ENCODE results near the gene TMEM38B. TPM values are rescaled to one million over a fixed set of nuclear protein-coding genes. Genes with fewer than 3 reads are reported as not detected.
A peak's percentile ranks its signal among the peaks of the same experiment; 100 is the strongest.
"Not testable (repeated sequence)": the region's sequence is repeated elsewhere in the genome, so short reads cannot be mapped to it uniquely, and the experiment has no call there.

Gene TMEM38B
- polyA plus RNA-seq, 4 donors, result 2.9 to 44.6 (median 10.2) TPM

DNA sequence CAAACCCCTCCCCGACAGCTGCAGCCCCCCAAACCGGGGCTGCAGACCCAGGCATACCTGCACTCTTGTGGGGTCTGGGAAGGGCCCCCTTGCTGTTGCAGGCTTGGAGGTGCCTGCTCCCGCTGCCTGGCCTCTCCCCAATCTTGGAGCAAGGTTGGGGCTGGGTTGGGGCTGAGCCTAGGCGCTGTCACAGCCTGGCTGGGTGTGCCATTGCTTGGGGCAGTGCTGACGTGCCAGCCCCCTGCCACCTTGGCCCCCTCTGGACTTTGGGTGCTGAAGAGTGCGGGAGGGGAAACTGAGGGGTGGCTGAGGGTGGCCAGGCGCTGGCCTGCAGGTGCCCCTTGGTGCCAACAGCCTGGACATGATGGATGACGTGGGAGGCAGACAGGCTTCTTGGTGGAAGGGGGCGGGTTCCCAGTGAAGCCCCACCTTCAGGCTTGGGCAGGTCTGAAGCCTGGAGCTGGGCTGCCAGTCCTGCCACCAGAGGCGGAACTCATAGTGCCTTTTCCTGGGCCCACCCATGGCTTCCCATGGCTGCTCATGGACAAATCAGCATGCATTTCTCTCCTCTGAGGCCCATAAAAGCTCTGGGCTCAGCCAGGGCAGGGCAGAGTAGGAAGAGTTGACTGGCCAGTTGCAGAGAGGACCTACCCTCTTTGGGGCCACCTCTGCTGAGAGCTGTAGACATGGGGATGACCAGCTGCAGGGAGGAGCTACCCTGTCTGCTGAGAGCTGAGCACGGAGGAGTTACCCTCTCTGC lies 19.1 kb downstream of the TMEM38B start:
- no peaks in the 10 kb centered on the region for H3K27me3 ChIP-seq (ENCODE audit: control insufficient read depth in 3 of 3, insufficient read depth in 3 of 3, low read length in 3 of 3)
- peaks cover 1 to 27% (median 3%) of the 10 kb centered on the region in 3 donors for H3K36me3 ChIP-seq (ENCODE audit: control insufficient read depth in 3 of 3, insufficient read depth in 2 of 3, low read depth in 1 of 3, low read length in 3 of 3)
- 97 to 98% (median 97%) methylated on average over 11 of the region's 11 CpGs for WGBS, 3 donors
- no peaks in the 10 kb centered on the region for H3K4me1 ChIP-seq (ENCODE audit: control insufficient read depth in 3 of 3, insufficient read depth in 2 of 3, low read depth in 1 of 3, low read length in 2 of 3)
- H3K4me3 ChIP-seq (ENCODE audit: low read depth in 1 of 3, low read length in 3 of 3), result no peak overlapping the region
- FAIRE-seq, result no peak
- H3K9me3 ChIP-seq (ENCODE audit: control insufficient read depth in 2 of 2, insufficient read depth in 1 of 2, low read depth in 1 of 2, low read length in 1 of 2), result peaks cover 0 to 13% of the 10 kb centered on the region in 2 donors
- DNase-seq, result no peak
- H3K27ac ChIP-seq (ENCODE audit: low read depth in 1 of 3, low read length in 2 of 3), result no peak overlapping the region

DNA sequence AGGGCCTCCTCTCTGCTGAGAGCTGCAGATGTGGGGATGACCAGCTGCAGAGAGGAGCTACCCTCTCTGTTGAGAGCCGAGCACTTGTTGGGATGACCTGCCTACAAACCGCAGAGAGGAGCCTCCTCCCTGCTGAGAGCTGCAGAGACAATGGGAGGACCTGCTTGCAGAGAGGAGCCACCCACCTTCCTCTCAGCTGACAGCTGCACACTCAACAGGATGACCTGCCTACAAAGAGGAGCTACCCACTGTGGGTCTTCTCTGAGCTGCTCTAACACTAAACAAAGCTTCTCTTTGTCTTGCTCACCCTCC lies 19.6 kb downstream of the TMEM38B start:
- WGBS, 3 donors, result 90 to 94% (median 92%) methylated on average over 2 of the region's 2 CpGs
- no peaks in the 10 kb centered on the region for H3K4me1 ChIP-seq (ENCODE audit: control insufficient read depth in 3 of 3, insufficient read depth in 2 of 3, low read depth in 1 of 3, low read length in 2 of 3)
- no peak for FAIRE-seq

DNA sequence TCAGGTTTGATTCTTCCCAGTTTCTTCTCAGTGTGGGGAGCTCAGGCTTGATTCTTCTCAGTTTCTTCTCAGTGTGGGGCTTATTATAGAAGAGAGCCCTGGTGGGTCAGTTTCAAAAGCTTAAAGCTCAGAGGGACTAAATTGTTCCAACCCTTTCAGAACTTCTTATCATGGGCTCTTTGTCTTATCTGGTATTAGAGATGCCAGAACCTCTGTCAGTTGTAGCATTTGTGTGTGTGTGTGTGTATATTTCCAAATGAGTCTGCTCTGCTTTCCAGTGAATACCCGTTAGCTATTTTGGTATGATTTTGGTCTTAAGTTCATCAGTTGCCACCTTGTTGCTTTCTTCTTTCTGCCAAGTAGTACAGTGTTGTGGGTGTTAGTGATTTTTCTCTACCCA lies 21.8 kb downstream of the TMEM38B start:
- Histone ChIP-seq H3K4me3 (ENCODE audit: low read depth in 1 of 3, low read length in 3 of 3) (no peak overlapping the region), H3K27ac (ENCODE audit: low read depth in 1 of 3, low read length in 2 of 3) (no peak overlapping the region), H3K4me1 (ENCODE audit: control insufficient read depth in 3 of 3, insufficient read depth in 2 of 3, low read depth in 1 of 3, low read length in 2 of 3) (no peaks in the 10 kb centered on the region), H3K9me3 (ENCODE audit: control insufficient read depth in 2 of 2, insufficient read depth in 1 of 2, low read depth in 1 of 2, low read length in 1 of 2) (peaks cover 0 to 13% of the 10 kb centered on the region in 2 donors), H3K27me3 (ENCODE audit: control insufficient read depth in 3 of 3, insufficient read depth in 3 of 3, low read length in 3 of 3) (no peaks in the 10 kb centered on the region), H3K36me3 (ENCODE audit: control insufficient read depth in 3 of 3, insufficient read depth in 2 of 3, low read depth in 1 of 3, low read length in 3 of 3) (peaks cover 0 to 24% (median 0%) of the 10 kb centered on the region in 3 donors)
- FAIRE-seq (no peak), DNase-seq (no peak)
- 76 to 86% (median 78%) methylated on average over 1 of the region's 1 CpG for WGBS, 3 donors

More for the DNA sequence above, 19.6 kb downstream of the TMEM38B start:
- H3K27ac ChIP-seq (ENCODE audit: low read depth in 1 of 3, low read length in 2 of 3), result no peak overlapping the region
- no peak for DNase-seq
- H3K36me3 ChIP-seq (ENCODE audit: control insufficient read depth in 3 of 3, insufficient read depth in 2 of 3, low read depth in 1 of 3, low read length in 3 of 3), result peaks cover 1 to 27% (median 3%) of the 10 kb centered on the region in 3 donors
- peaks cover 0 to 13% of the 10 kb centered on the region in 2 donors for H3K9me3 ChIP-seq (ENCODE audit: control insufficient read depth in 2 of 2, insufficient read depth in 1 of 2, low read depth in 1 of 2, low read length in 1 of 2)
- no peak overlapping the region for H3K4me3 ChIP-seq (ENCODE audit: low read depth in 1 of 3, low read length in 3 of 3)
- H3K27me3 ChIP-seq (ENCODE audit: control insufficient read depth in 3 of 3, insufficient read depth in 3 of 3, low read length in 3 of 3), result no peaks in the 10 kb centered on the region

DNA sequence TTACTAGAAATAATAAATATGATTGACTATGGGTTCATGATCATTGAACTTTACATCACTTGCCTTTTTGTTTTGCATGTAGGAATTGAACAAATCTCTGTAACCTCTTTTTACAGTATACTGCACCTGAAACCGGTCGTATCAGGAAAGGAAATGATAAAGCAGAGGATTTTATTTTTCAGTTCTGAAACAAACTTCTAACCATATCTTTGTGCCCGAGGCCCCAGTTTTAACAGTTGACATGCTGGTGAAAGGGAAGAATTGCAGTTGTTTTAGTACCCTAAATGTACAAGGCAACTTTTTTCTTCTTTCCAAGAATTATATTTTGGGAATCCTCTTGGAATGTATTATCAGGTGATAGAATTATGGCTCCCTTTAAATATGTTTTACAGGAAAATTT lies 27.8 kb downstream of the TMEM38B start:
- Histone ChIP-seq H3K27ac (ENCODE audit: low read depth in 1 of 3, low read length in 2 of 3) (no peak overlapping the region), H3K36me3 (ENCODE audit: control insufficient read depth in 3 of 3, insufficient read depth in 2 of 3, low read depth in 1 of 3, low read length in 3 of 3) (peaks cover 0 to 9% (median 0%) of the 10 kb centered on the region in 3 donors), H3K4me1 (ENCODE audit: control insufficient read depth in 3 of 3, insufficient read depth in 2 of 3, low read depth in 1 of 3, low read length in 2 of 3) (no peaks in the 10 kb centered on the region), H3K9me3 (ENCODE audit: control insufficient read depth in 2 of 2, insufficient read depth in 1 of 2, low read depth in 1 of 2, low read length in 1 of 2) (no peaks in the 10 kb centered on the region), H3K4me3 (ENCODE audit: low read depth in 1 of 3, low read length in 3 of 3) (no peak overlapping the region), H3K27me3 (ENCODE audit: control insufficient read depth in 3 of 3, insufficient read depth in 3 of 3, low read length in 3 of 3) (no peaks in the 10 kb centered on the region)
- DNase-seq (no peak), FAIRE-seq (no peak)
- WGBS, 3 donors, result 83 to 92% (median 84%) methylated on average over 3 of the region's 3 CpGs

DNA sequence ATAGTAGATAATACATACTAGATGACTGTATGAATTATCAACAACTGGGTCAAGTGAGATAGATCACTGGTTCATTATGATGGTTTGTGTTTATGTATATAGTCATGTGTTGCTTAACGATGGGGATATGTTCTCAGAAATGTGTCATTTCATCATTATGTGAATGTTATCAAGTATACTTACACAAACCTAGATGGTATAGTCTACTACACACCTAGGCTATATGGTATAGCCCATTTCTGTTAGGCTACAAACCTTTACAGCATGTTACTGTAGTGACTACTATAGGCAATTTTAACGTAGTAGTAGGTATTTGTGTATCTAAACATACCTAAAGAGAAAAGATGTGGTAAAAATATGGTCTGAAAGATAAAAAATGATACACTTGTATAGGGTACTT lies 31.0 kb downstream of the TMEM38B start:
- no peak for FAIRE-seq
- WGBS, 3 donors, result 89 to 96% (median 90%) methylated on average over 2 of the region's 2 CpGs

DNA sequence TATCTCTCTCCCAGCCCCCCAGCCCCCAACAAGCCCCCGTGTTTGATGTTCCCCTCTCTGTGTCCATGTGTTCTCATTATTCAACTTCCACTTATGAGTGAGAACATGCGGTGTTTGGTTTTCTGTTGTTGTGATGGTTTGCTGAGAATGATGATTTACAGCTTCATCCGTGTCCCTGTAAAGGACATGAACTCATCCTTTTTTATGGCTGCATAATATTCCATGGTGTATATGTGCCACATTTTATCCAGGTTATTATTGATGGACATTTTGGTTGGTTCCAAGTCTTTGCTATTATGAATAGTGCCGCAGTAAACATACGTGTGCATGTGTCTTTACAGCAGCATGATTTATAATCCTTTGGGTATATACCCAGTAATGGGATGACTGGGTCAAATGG lies 33.9 kb downstream of the TMEM38B start:
- 97 to 98% (median 97%) methylated on average over 5 of the region's 5 CpGs for WGBS, 3 donors
- DNase-seq; H3K36me3 ChIP-seq (ENCODE audit: control insufficient read depth in 3 of 3, insufficient read depth in 2 of 3, low read depth in 1 of 3, low read length in 3 of 3); FAIRE-seq; H3K4me3 ChIP-seq (ENCODE audit: low read depth in 1 of 3, low read length in 3 of 3); H3K27ac ChIP-seq (ENCODE audit: low read depth in 1 of 3, low read length in 2 of 3); H3K9me3 ChIP-seq (ENCODE audit: control insufficient read depth in 2 of 2, insufficient read depth in 1 of 2, low read depth in 1 of 2, low read length in 1 of 2); H3K4me1 ChIP-seq (ENCODE audit: control insufficient read depth in 3 of 3, insufficient read depth in 2 of 3, low read depth in 1 of 3, low read length in 2 of 3); H3K27me3 ChIP-seq (ENCODE audit: control insufficient read depth in 3 of 3, insufficient read depth in 3 of 3, low read length in 3 of 3): not testable (repeated sequence)

More for the DNA sequence above, 31.0 kb downstream of the TMEM38B start:
- DNase-seq, result no peak
- Histone ChIP-seq H3K27me3 (ENCODE audit: control insufficient read depth in 3 of 3, insufficient read depth in 3 of 3, low read length in 3 of 3) (no peaks in the 10 kb centered on the region), H3K4me3 (ENCODE audit: low read depth in 1 of 3, low read length in 3 of 3) (no peak overlapping the region), H3K27ac (ENCODE audit: low read depth in 1 of 3, low read length in 2 of 3) (no peak overlapping the region), H3K4me1 (ENCODE audit: control insufficient read depth in 3 of 3, insufficient read depth in 2 of 3, low read depth in 1 of 3, low read length in 2 of 3) (no peaks in the 10 kb centered on the region), H3K9me3 (ENCODE audit: control insufficient read depth in 2 of 2, insufficient read depth in 1 of 2, low read depth in 1 of 2, low read length in 1 of 2) (peaks cover 0 to 4% of the 10 kb centered on the region in 2 donors), H3K36me3 (ENCODE audit: control insufficient read depth in 3 of 3, insufficient read depth in 2 of 3, low read depth in 1 of 3, low read length in 3 of 3) (peaks cover 0 to 9% (median 0%) of the 10 kb centered on the region in 3 donors)

DNA sequence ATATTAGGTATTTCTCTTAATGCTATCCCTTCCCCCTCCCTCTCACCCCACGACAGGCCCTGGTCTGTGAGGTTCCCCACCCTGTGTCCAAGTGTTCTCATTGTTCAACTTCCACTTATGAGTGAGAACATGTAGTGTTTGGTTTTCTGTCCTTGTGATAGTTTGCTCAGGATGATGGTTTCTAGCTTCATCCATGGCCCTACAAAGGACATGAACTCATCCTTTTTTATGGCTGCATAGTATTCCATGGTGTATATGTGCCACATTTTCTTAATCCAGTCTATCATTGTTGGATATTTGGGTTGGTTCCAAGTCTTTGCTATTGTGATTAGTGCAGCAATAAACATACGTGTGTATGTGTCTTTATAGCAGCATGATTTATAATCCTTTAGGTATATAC lies 37.1 kb downstream of the TMEM38B start:
- 88 to 91% (median 88%) methylated on average over 2 of the region's 2 CpGs for WGBS, 3 donors
- H3K9me3 ChIP-seq (ENCODE audit: control insufficient read depth in 2 of 2, insufficient read depth in 1 of 2, low read depth in 1 of 2, low read length in 1 of 2), result peaks cover 0 to 14% of the 10 kb centered on the region in 2 donors
- not testable (repeated sequence) for FAIRE-seq; H3K4me3 ChIP-seq (ENCODE audit: low read depth in 1 of 3, low read length in 3 of 3); DNase-seq; H3K36me3 ChIP-seq (ENCODE audit: control insufficient read depth in 3 of 3, insufficient read depth in 2 of 3, low read depth in 1 of 3, low read length in 3 of 3); H3K27me3 ChIP-seq (ENCODE audit: control insufficient read depth in 3 of 3, insufficient read depth in 3 of 3, low read length in 3 of 3); H3K4me1 ChIP-seq (ENCODE audit: control insufficient read depth in 3 of 3, insufficient read depth in 2 of 3, low read depth in 1 of 3, low read length in 2 of 3); H3K27ac ChIP-seq (ENCODE audit: low read depth in 1 of 3, low read length in 2 of 3)

DNA sequence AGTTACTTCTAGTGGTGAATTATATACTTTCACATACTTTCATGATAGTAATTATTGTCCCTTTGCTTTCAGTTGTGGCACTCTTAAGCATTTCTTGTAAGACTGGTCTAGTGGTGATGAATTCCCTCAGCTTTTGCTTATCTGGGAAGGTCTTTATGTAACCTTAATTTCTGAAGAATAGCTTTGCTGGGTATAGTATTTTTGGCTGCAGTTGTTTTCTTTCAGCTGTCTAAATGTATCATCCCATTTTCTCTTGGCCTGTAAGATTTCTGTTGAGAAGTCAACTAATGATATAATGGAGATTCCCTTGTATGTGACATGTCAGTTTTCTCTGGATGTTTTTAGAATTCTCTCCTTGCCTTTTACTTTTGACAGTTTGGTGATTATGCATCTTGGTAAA lies 41.0 kb downstream of the TMEM38B start:
- Histone ChIP-seq H3K27me3 (ENCODE audit: control insufficient read depth in 3 of 3, insufficient read depth in 3 of 3, low read length in 3 of 3) (no peaks in the 10 kb centered on the region), H3K4me1 (ENCODE audit: control insufficient read depth in 3 of 3, insufficient read depth in 2 of 3, low read depth in 1 of 3, low read length in 2 of 3) (no peaks in the 10 kb centered on the region), H3K27ac (ENCODE audit: low read depth in 1 of 3, low read length in 2 of 3) (no peak overlapping the region), H3K9me3 (ENCODE audit: control insufficient read depth in 2 of 2, insufficient read depth in 1 of 2, low read depth in 1 of 2, low read length in 1 of 2) (peaks cover 0 to 27% of the 10 kb centered on the region in 2 donors), H3K4me3 (ENCODE audit: low read depth in 1 of 3, low read length in 3 of 3) (no peak overlapping the region), H3K36me3 (ENCODE audit: control insufficient read depth in 3 of 3, insufficient read depth in 2 of 3, low read depth in 1 of 3, low read length in 3 of 3) (peaks cover 0 to 27% (median 0%) of the 10 kb centered on the region in 3 donors)
- FAIRE-seq (no peak), DNase-seq (no peak)

DNA sequence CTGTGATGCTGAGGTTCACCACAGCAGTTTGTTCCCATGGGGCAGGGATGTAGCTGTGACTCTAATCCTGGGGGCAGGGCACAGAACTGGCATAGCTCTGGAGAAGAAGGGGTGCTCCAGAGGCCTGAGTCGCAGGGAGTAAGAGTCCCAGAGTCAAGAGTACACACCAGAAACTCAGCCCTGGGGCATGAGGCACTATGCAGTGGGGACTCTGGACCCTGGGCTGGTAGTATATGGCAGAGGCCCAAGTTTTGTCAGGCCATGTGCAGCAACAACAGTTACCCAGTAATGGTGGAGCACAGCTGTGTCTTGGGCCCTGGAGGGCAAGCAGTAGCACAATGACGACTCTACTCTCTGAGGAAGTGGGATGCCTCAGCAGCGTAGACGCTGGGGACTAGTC lies 42.9 kb downstream of the TMEM38B start:
- Histone ChIP-seq H3K4me3 (ENCODE audit: low read depth in 1 of 3, low read length in 3 of 3) (no peak overlapping the region), H3K27ac (ENCODE audit: low read depth in 1 of 3, low read length in 2 of 3) (no peak overlapping the region), H3K4me1 (ENCODE audit: control insufficient read depth in 3 of 3, insufficient read depth in 2 of 3, low read depth in 1 of 3, low read length in 2 of 3) (no peaks in the 10 kb centered on the region), H3K27me3 (ENCODE audit: control insufficient read depth in 3 of 3, insufficient read depth in 3 of 3, low read length in 3 of 3) (no peaks in the 10 kb centered on the region), H3K36me3 (ENCODE audit: control insufficient read depth in 3 of 3, insufficient read depth in 2 of 3, low read depth in 1 of 3, low read length in 3 of 3) (peaks cover 0 to 28% (median 0%) of the 10 kb centered on the region in 3 donors), H3K9me3 (ENCODE audit: control insufficient read depth in 2 of 2, insufficient read depth in 1 of 2, low read depth in 1 of 2, low read length in 1 of 2) (peaks cover 0 to 25% of the 10 kb centered on the region in 2 donors)
- WGBS, 3 donors, result 92 to 97% (median 93%) methylated on average over 4 of the region's 4 CpGs
- DNase-seq (peak in 1 of 2 donors; percentile 40), FAIRE-seq (no peak)
